HepG2 (cell line): ENCODE data around the gene RELB. TPM values are rescaled to one million over a fixed set of nuclear protein-coding genes. Genes with fewer than 3 reads are reported as not detected.
A peak's percentile ranks its signal among the peaks of the same experiment; 100 is the strongest.

ENCODE experiments used
- CAMTA2 ChIP-seq: sonication (generic); formaldehyde crosslinking; IDR thresholded peaks from 2 replicates; pipeline ENCODE4 v1.4.0; 2020; ENCODE audit warnings: mild to moderate bottlenecking, missing genetic modification reagents, borderline replicate concordance
- CBFB ChIP-seq: sonication (generic); formaldehyde crosslinking; IDR thresholded peaks from 2 replicates; pipeline ENCODE4 v1.4.0; 2020; ENCODE audit warnings: missing genetic modification reagents
- CCAR2 ChIP-seq: fragments of 200-400 bp; formaldehyde crosslinking; optimal IDR thresholded peaks from 2 replicates; pipeline ENCODE3; 2018; ENCODE audit warnings: low read depth, mild to moderate bottlenecking, low read length, moderate library complexity
- GATA4 ChIP-seq: sonication (generic); IDR thresholded peaks from 2 replicates; pipeline ENCODE4 v1.6.1; 2016; ENCODE audit warnings: antibody characterized with exemption, low read depth, borderline replicate concordance
- GMEB1 ChIP-seq: sonication (generic); formaldehyde crosslinking; IDR thresholded peaks from 2 replicates; pipeline ENCODE4 v1.5.1; 2020; ENCODE audit warnings: missing genetic modification reagents, mild to moderate bottlenecking, borderline replicate concordance
- IKZF1 ChIP-seq: fragments of 450-650 bp; IDR thresholded peaks from 2 replicates; pipeline ENCODE4 v1.7.1; 2016
- MAFG ChIP-seq: sonication (generic); formaldehyde crosslinking; IDR thresholded peaks from 2 replicates; pipeline ENCODE4 v1.5.1; 2020; ENCODE audit warnings: mild to moderate bottlenecking, missing genetic modification reagents
- MIER3 ChIP-seq: IDR thresholded peaks from 2 replicates; pipeline ENCODE4 v1.6.1; 2016; ENCODE audit warnings: missing compliant biosample characterization, borderline replicate concordance
- RNF219 ChIP-seq: sonication (generic); formaldehyde crosslinking; IDR thresholded peaks from 2 replicates; pipeline ENCODE4 v1.5.0; 2020; ENCODE audit warnings: mild to moderate bottlenecking, missing genetic modification reagents
- SP5 ChIP-seq: IDR thresholded peaks from 2 replicates; pipeline ENCODE4 v1.6.1; 2016; ENCODE audit warnings: low read depth, borderline replicate concordance
- THAP11 ChIP-seq: IDR thresholded peaks from 2 replicates; pipeline ENCODE4 v1.6.1; 2016; ENCODE audit warnings: missing biosample characterization, missing genetic modification reagents
- ZFAT ChIP-seq: sonication (generic); formaldehyde crosslinking; conservative IDR thresholded peaks from 2 replicates; pipeline ENCODE4 v1.8.1; 2023; ENCODE audit warnings: missing genetic modification reagents, inconsistent platforms
- ZFP90 ChIP-seq: sonication (generic); formaldehyde crosslinking; IDR thresholded peaks from 2 replicates; pipeline ENCODE4 v1.8.0; 2022; ENCODE audit warnings: missing genetic modification reagents, mild to moderate bottlenecking, inconsistent platforms, borderline replicate concordance
- ZFY ChIP-seq: sonication (generic); formaldehyde crosslinking; IDR thresholded peaks from 2 replicates; pipeline ENCODE4 v1.4.0; 2020; ENCODE audit warnings: missing genetic modification reagents
- ZNF44 ChIP-seq: sonication (generic); formaldehyde crosslinking; IDR thresholded peaks from 2 replicates; pipeline ENCODE4 v1.5.1; 2020; ENCODE audit warnings: mild to moderate bottlenecking, missing genetic modification reagents
- ZXDC ChIP-seq: sonication (generic); formaldehyde crosslinking; IDR thresholded peaks from 2 replicates; pipeline ENCODE4 v1.5.0; 2020; ENCODE audit warnings: mild to moderate bottlenecking, missing genetic modification reagents
- polyA plus RNA-seq, 8 experiments: library from polyadenylated mRNA; depleted of rRNA in 3 of 8; stranded (reverse) in 7 of 8; unstranded in 1 of 8; fragments of >200 nt; fragmentation: Illumina TruSeq in 4 of 8; extraction: Trizol in 4 of 8; gene quantifications; 2 replicates each; pipeline versions ENCODE4 v1.2.1 to v1.2.3, GENCODE V29; 2011 to 2016; ENCODE audit warnings: low read depth in 4 of 8, missing spikeins in 1 of 8, mixed read lengths in 1 of 8; ENCODE audit not compliant: insufficient read depth in 1 of 8
- total RNA-seq, 5 experiments: library from RNA; depleted of rRNA; stranded (reverse); fragments of >200 nt; fragmentation: Illumina TruSeq; extraction: Trizol; gene quantifications; 2 replicates each; pipeline ENCODE4 v1.2.3, GENCODE V29; 2016; ENCODE audit warnings: low read depth in 1 of 5
- TF ChIP-seq, protein P1 (sequence below): sonication (generic); formaldehyde crosslinking; IDR thresholded peaks from 2 replicates; pipeline ENCODE4 v1.5.0; 2020; ENCODE audit warnings: mild to moderate bottlenecking, missing genetic modification reagents
- TF ChIP-seq, protein P2 (sequence below): sonication (generic); formaldehyde crosslinking; IDR thresholded peaks from 2 replicates; pipeline ENCODE4 v1.5.1; 2020; ENCODE audit warnings: mild to moderate bottlenecking, moderate library complexity, missing genetic modification reagents

Gene RELB
- total and polyA plus RNA-seq, 2 of the 13 experiments (the other 11 are each of a cell fraction or from before 2014, with no cell fraction given): 1.9 to 3.5 TPM

DNA sequence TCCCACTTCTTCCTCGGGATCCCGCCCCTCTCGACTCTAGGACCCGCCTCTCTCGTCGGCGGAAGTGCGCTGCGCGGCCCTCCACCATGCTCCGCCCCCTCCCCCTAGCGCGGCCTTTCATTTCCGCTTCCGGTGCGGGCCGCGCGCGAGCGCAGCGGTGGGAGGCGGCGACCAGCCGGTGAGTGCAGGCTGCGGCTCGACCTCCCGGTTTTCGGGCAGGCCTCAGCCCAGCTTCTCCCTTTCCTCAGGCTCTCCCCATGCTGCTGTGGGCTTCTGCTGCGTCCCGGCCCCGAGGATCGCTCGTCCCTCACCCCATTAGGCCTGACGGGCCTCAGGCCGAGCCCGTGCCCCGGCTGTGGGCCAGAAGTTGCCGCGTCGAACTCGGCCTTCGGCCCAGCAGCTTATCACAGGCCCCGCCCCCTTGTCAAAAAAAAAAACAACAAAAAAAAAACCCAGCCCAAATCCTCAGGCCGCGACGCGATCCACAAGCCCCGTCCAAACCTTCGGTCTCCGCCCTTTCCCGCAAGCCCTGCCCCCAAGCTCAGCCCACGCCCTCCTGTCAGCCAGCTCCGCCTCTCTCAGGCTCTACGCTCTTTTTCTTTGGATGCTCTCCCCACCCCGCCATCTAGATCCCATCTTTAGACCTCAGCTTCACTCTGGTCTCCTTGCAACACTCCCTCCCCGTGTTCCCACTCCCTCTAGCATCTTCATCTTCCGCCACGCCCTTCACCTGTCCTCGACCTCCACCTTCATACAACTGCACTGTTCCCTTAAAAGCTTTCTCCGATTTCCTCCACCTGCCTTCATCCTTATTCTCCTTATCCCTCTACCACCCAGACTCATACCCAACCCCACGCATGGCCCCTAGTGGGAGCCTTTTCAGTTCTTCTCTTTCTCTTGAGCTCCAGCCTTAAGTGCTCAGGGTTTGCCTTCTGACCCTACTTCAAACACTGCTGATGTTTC lies 37.9 kb downstream of the RELB start, which contains the start of gene CLASRP (continued):
- TF ChIP-seq, protein P1, sequence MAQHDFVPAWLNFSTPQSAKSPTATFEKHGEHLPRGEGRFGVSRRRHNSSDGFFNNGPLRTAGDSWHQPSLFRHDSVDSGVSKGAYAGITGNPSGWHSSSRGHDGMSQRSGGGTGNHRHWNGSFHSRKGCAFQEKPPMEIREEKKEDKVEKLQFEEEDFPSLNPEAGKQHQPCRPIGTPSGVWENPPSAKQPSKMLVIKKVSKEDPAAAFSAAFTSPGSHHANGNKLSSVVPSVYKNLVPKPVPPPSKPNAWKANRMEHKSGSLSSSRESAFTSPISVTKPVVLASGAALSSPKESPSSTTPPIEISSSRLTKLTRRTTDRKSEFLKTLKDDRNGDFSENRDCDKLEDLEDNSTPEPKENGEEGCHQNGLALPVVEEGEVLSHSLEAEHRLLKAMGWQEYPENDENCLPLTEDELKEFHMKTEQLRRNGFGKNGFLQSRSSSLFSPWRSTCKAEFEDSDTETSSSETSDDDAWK (CRISPR knock-in tag): no peak
- no peak for TF ChIP-seq ZXDC
- TF ChIP-seq ZFY (CRISPR knock-in tag): peak; percentile 99
- peak; percentile 91 for TF ChIP-seq THAP11 (CRISPR knock-in tag)
- TF ChIP-seq ZNF44: no peak
- TF ChIP-seq GMEB1: peak; percentile 82
- TF ChIP-seq CCAR2: no peak
- 0 out of 2 replicates have a peak, but pooled peaks have one; percentile 41 for TF ChIP-seq MIER3 (CRISPR knock-in tag)
- TF ChIP-seq ZFAT (CRISPR knock-in tag): no peak
- TF ChIP-seq, protein P2, sequence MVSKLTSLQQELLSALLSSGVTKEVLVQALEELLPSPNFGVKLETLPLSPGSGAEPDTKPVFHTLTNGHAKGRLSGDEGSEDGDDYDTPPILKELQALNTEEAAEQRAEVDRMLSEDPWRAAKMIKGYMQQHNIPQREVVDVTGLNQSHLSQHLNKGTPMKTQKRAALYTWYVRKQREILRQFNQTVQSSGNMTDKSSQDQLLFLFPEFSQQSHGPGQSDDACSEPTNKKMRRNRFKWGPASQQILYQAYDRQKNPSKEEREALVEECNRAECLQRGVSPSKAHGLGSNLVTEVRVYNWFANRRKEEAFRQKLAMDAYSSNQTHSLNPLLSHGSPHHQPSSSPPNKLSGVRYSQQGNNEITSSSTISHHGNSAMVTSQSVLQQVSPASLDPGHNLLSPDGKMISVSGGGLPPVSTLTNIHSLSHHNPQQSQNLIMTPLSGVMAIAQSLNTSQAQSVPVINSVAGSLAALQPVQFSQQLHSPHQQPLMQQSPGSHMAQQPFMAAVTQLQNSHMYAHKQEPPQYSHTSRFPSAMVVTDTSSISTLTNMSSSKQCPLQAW (CRISPR knock-in tag): peak; percentile 95
- TF ChIP-seq RNF219 (CRISPR knock-in tag): no peak
- TF ChIP-seq GATA4: peak; percentile 20; the same call in 1 of the 2 replicates
- TF ChIP-seq ZFP90 (CRISPR knock-in tag): 0 out of 2 replicates have a peak, but pooled peaks have one; percentile 75
- no peak for TF ChIP-seq CBFB (CRISPR knock-in tag)
- TF ChIP-seq CAMTA2 (CRISPR knock-in tag): 0 out of 2 replicates have a peak, but pooled peaks have one; percentile 43
- peak; percentile 48; the same call in 1 of the 2 replicates for TF ChIP-seq SP5 (CRISPR knock-in tag)
- TF ChIP-seq IKZF1: no peak
- no peak for TF ChIP-seq MAFG (CRISPR knock-in tag)
